Kidney glomerular epithelial cell (primary cell): ENCODE results near the gene DCAF5.
"Not testable (repeated sequence)": the region's sequence is repeated elsewhere in the genome, so short reads cannot be mapped to it uniquely, and the experiment has no call there.

Source experiments
- DNase-seq: peaks from one replicate; lab custom pipeline; 2025; lab: John Stamatoyannopoulos, UW

The DCAF5 gene

GRCh38 chr14:69152902-69153151 lies at the start of gene DCAF5:
TSS of gene DCAF5 (minus strand) at chr14:69153119. CDS start at chr14:69152978, 141 bp downstream.
- no peak for DNase-seq

GRCh38 chr14:69199786-69200185 lies 46.9 kb upstream of the DCAF5 start:
- no peak for DNase-seq

GRCh38 chr14:69193721-69194120 lies 40.8 kb upstream of the DCAF5 start:
- no peak for DNase-seq

- DNase-seq: peak; percentile 86
Observed at GRCh38 chr14:69191340-69192111, 38.6 kb upstream of the DCAF5 start, which contains the start of gene EXD2. TSS of gene EXD2 (plus strand) at chr14:69191498. CDS start at chr14:69209471, 17,973 bp downstream.

- DNase-seq: no peak
Observed at GRCh38 chr14:69190191-69190590, 37.3 kb upstream of the DCAF5 start.

GRCh38 chr14:69183735-69184134 lies 30.8 kb upstream of the DCAF5 start:
- DNase-seq: no peak

GRCh38 chr14:69182580-69182979 lies 29.7 kb upstream of the DCAF5 start:
- not testable (repeated sequence) for DNase-seq

GRCh38 chr14:69181491-69181890 lies 28.6 kb upstream of the DCAF5 start:
- DNase-seq: no peak

- DNase-seq: no peak
Observed at GRCh38 chr14:69175130-69175529, 22.2 kb upstream of the DCAF5 start.

- DNase-seq: no peak
Observed at GRCh38 chr14:69171569-69171968, 18.6 kb upstream of the DCAF5 start.

GRCh38 chr14:69170839-69171238 lies 17.9 kb upstream of the DCAF5 start:
- no peak for DNase-seq

GRCh38 chr14:69165787-69166186 lies 12.9 kb upstream of the DCAF5 start:
- not testable (repeated sequence) for DNase-seq

GRCh38 chr14:69161590-69161989 lies 8.7 kb upstream of the DCAF5 start:
- no peak for DNase-seq

- no peak for DNase-seq
Observed at GRCh38 chr14:69156224-69156623, 3.3 kb upstream of the DCAF5 start.

- DNase-seq: no peak
Observed at GRCh38 chr14:69154779-69155178, 1.9 kb upstream of the DCAF5 start.

GRCh38 chr14:69153873-69154270 lies 953 bp upstream of the DCAF5 start:
- no peak for DNase-seq

GRCh38 chr14:69153152-69153872 lies 393 bp upstream of the DCAF5 start:
- peak; percentile 87 for DNase-seq

- DNase-seq: no peak
Observed at GRCh38 chr14:69152181-69152901, 578 bp downstream of the DCAF5 start.

- peak; percentile 43 for DNase-seq
Observed at GRCh38 chr14:69151458-69152180, 1.3 kb downstream of the DCAF5 start.

- peak; percentile 11 for DNase-seq
Observed at GRCh38 chr14:69149461-69150244, 3.3 kb downstream of the DCAF5 start.

- DNase-seq: no peak
Observed at GRCh38 chr14:69142101-69142500, 10.8 kb downstream of the DCAF5 start.
